A204.1 (cell line): ENCODE measurements around the gene CREB5.

Source experiments
- FAIRE-seq: peaks from 2 replicates; lab custom pipeline; 2012; peaks lifted over from hg19 to GRCh38; lab: Jason Lieb, UNC

The CREB5 gene

GRCh38 chr7:28858206-28858605 lies 445.9 kb downstream of the CREB5 start:
- FAIRE-seq: no peak

GRCh38 chr7:28858895-28859294 lies 446.6 kb downstream of the CREB5 start:
- FAIRE-seq: no peak

- no peak for FAIRE-seq
These were observed 449.5 kb downstream of the CREB5 start for GRCh38 chr7:28861825-28862224.

- no peak for FAIRE-seq
These were observed 450.4 kb downstream of the CREB5 start for GRCh38 chr7:28862595-28863272.

GRCh38 chr7:28865601-28866144 lies 453.4 kb downstream of the CREB5 start:
- FAIRE-seq: no peak

- no peak for FAIRE-seq
These were observed 456.4 kb downstream of the CREB5 start for GRCh38 chr7:28868712-28869111.

GRCh38 chr7:28871077-28871476 lies 458.8 kb downstream of the CREB5 start:
- no peak for FAIRE-seq

- FAIRE-seq: no peak
These were observed 459.3 kb downstream of the CREB5 start for GRCh38 chr7:28871631-28872030.

GRCh38 chr7:28872226-28872625 lies 459.9 kb downstream of the CREB5 start:
- no peak for FAIRE-seq

- FAIRE-seq: no peak
These were observed 461.0 kb downstream of the CREB5 start for GRCh38 chr7:28873365-28873764.

GRCh38 chr7:28874001-28874400 lies 461.7 kb downstream of the CREB5 start:
- FAIRE-seq: no peak
